Mucosa of rectum (tissue), 2 donors: Measurements from ENCODE around the gene EDDM3A.
"Not testable (repeated sequence)": the region's sequence is repeated elsewhere in the genome, so short reads cannot be mapped to it uniquely, and the experiment has no call there.

ENCODE experiments used
- H3K27ac ChIP-seq, 2 donors: one replicate each; pipeline ENCODE4 v1.7.0; 2013; ENCODE audit warnings: inconsistent platforms in 2 of 2, low read depth in 2 of 2, low read length in 2 of 2
- H3K27me3 ChIP-seq, 2 donors: one replicate each; pipeline ENCODE4 v1.7.0; 2013; ENCODE audit warnings: low read length in 2 of 2; ENCODE audit not compliant: control insufficient read depth in 2 of 2, insufficient read depth in 2 of 2
- H3K36me3 ChIP-seq, 2 donors: one replicate each; pipeline ENCODE4 v1.7.0; 2013; ENCODE audit warnings: low read length in 2 of 2; ENCODE audit not compliant: control insufficient read depth in 2 of 2, insufficient read depth in 2 of 2
- H3K4me1 ChIP-seq, 2 donors: one replicate each; pipeline ENCODE4 v1.7.0; 2013; ENCODE audit warnings: low read length in 2 of 2, mild to moderate bottlenecking in 1 of 2; ENCODE audit not compliant: control insufficient read depth in 2 of 2, insufficient read depth in 2 of 2
- H3K4me3 ChIP-seq, 2 donors: one replicate each; pipeline ENCODE4 v1.7.0; 2013; ENCODE audit warnings: low read length in 2 of 2
- H3K9ac ChIP-seq, 2 donors: one replicate each; pipeline ENCODE4 v1.7.0; 2013; ENCODE audit warnings: low read length in 2 of 2, low read depth in 1 of 2, mild to moderate bottlenecking in 1 of 2
- H3K9me3 ChIP-seq, 2 donors: one replicate each; pipeline ENCODE4 v1.7.0; 2013; ENCODE audit warnings: low read length in 2 of 2; ENCODE audit not compliant: control insufficient read depth in 2 of 2
- donor health status: healthy.
- donor health status: Normal muscosa, but diverticular disease.

The EDDM3A gene

DNA sequence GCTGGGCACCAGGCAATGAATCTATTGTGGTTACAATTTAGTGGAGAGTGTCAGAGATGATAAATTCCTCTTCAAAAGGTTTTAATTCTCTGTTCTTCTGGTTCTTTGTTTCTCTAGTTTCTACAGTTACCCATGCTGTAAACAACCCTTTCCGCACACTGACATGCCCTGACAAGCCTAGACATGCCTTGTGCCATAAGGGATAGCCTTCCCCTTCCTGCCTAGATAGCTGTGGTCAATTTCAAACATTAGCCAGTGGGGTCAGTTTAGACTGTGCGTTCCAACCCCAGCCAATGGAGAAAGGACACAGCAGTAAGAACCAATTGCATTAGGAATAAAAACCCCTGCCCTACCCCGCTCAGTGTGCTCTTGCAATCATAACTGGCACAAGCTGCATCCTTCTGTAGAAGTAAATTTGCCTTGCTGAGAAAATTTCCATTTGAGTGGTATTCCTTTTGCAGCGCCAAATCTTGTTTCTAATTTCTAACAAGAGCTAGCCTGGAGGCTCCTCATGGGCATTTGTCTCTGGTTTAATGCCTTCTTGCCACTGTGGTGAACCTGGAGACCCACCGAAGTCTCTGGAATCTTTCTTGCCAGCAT is 6.4 kb downstream of the EDDM3A start:
- H3K9me3 ChIP-seq, result peaks cover 0 to 3% of the 10 kb centered on the region in 2 donors
- H3K36me3 ChIP-seq, result no peaks in the 10 kb centered on the region
- H3K27ac ChIP-seq, result no peak overlapping the region
- H3K27me3 ChIP-seq, result no peaks in the 10 kb centered on the region
- H3K4me3 ChIP-seq, result no peak overlapping the region
- no peak overlapping the region for H3K9ac ChIP-seq
- H3K4me1 ChIP-seq, result peaks cover 0 to 6% of the 10 kb centered on the region in 2 donors

GRCh38 chr14:20754308-20754707 is 8.6 kb downstream of the EDDM3A start:
- no peak overlapping the region for H3K27ac ChIP-seq

GRCh38 chr14:20755037-20755436 is 9.3 kb downstream of the EDDM3A start:
- no peaks in the 10 kb centered on the region for H3K4me1 ChIP-seq
- H3K9me3 ChIP-seq, result peaks cover 0 to 3% of the 10 kb centered on the region in 2 donors
- H3K4me3 ChIP-seq, result no peak overlapping the region
- H3K27me3 ChIP-seq, result no peaks in the 10 kb centered on the region
- H3K9ac ChIP-seq, result no peak overlapping the region
- no peaks in the 10 kb centered on the region for H3K36me3 ChIP-seq
- H3K27ac ChIP-seq, result no peak overlapping the region

More at GRCh38 chr14:20754308-20754707, 8.6 kb downstream of the EDDM3A start:
- Histone ChIP-seq H3K9me3 (peaks cover 0 to 3% of the 10 kb centered on the region in 2 donors), H3K9ac (no peak overlapping the region), H3K4me3 (no peak overlapping the region), H3K36me3 (no peaks in the 10 kb centered on the region), H3K4me1 (no peaks in the 10 kb centered on the region), H3K27me3 (no peaks in the 10 kb centered on the region)

DNA sequence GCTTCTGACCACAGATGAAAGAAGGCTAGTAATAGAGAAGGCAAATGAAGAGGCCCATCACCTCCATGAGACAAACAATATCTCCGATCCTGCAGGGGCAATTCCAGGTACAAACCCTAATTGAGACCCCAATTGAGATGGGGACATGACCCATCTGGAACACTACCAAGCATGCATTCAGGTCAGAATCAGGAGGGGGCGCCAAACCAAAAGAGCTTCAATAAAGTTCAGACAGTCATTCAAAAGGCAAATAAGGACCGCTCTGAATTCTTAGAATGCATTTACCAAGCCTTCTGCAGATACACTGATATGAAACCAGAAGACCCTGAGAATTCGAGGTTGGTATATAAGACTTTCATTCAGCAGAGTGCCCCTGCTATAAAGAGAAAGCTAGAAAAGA is 12.3 kb downstream of the EDDM3A start:
- H3K27ac ChIP-seq, result no peak overlapping the region
- no peaks in the 10 kb centered on the region for H3K27me3 ChIP-seq
- H3K4me3 ChIP-seq, result no peak overlapping the region
- H3K4me1 ChIP-seq, result no peaks in the 10 kb centered on the region
- H3K36me3 ChIP-seq, result no peaks in the 10 kb centered on the region
- no peak overlapping the region for H3K9ac ChIP-seq
- H3K9me3 ChIP-seq, result no peaks in the 10 kb centered on the region

DNA sequence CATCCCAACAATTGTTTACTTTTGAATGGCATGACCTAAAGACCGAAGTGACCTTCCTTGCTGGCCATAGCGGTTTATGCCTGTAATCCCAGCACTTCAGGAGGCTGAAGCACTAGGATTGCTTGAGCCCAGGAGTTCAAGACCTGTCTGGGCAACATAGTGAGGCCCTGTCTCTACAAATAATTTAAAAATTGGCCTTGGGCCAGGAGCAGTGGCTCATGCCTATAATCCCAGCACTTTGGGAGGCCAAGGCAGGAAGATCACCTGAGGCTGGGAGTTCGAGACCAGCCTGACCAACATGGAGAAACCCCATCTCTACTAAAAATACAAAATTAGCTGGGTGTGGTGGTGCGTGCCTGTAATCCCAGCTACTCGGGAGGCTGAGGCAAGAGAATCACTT is 13.8 kb downstream of the EDDM3A start:
- H3K36me3 ChIP-seq, H3K27me3 ChIP-seq, H3K27ac ChIP-seq, H3K9ac ChIP-seq, H3K4me3 ChIP-seq, H3K4me1 ChIP-seq, H3K9me3 ChIP-seq: not testable (repeated sequence)

DNA sequence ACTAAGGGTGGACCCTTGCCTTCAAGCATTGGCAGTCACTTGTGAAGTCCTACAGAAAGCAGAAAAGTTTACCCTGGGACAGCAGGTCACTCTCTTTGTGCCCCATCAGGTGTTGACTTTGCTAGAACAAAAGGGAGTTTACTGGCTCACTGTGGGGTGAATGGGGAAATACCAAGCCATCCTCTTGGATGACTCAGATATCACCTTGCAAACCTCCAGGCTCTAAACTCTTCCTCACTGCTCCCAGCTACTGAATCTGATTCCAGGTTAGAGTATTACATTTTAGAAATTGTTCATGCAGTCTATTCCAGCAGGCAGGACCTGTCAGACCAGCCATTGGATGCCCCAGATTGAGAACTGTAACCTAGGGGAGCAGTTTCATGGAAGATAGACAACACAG is 15.3 kb downstream of the EDDM3A start:
- H3K4me3 ChIP-seq, result no peak overlapping the region
- H3K4me1 ChIP-seq, result no peaks in the 10 kb centered on the region
- no peaks in the 10 kb centered on the region for H3K36me3 ChIP-seq
- no peaks in the 10 kb centered on the region for H3K9me3 ChIP-seq
- no peak overlapping the region for H3K27ac ChIP-seq
- H3K27me3 ChIP-seq, result no peaks in the 10 kb centered on the region
- no peak overlapping the region for H3K9ac ChIP-seq

DNA sequence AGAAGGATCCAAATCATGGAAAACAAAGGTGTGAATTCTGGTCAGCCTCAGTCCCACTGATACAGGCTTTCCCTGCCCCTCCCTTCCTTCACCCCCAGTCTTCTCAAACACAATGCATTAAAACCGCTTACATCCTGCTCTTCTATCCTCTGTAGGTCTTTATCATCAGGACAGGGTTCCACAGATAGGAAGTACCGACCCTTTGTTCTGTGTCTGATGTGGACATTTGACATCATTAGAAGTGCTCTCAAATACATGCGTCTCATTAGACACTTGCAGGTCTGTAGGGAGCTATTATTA is 22.9 kb downstream of the EDDM3A start:
- Histone ChIP-seq H3K36me3 (no peaks in the 10 kb centered on the region), H3K9ac (no peak overlapping the region), H3K4me3 (no peak overlapping the region), H3K9me3 (no peaks in the 10 kb centered on the region), H3K4me1 (no peaks in the 10 kb centered on the region), H3K27me3 (no peaks in the 10 kb centered on the region), H3K27ac (no peak overlapping the region)

DNA sequence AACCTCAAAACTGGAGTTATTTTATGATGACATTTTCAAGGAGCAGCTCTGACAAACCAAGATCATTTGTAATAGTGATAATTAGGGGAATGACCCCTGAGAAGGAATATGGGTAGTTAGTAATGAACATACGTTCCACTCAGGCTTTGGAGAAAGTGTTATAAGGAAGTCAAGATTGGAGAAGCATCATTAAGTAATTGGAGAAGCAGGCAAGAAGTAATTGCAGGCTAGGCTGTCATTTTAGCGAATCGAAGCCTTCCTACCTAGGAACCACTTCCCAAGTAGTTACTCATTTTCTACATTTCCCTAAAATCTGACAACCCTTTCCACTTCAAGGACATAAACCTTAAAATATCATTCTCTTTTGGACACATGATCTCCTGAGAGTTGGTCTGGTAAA is 23.7 kb downstream of the EDDM3A start:
- H3K4me3 ChIP-seq, result no peak overlapping the region
- H3K9me3 ChIP-seq, result no peaks in the 10 kb centered on the region
- H3K27me3 ChIP-seq, result no peaks in the 10 kb centered on the region
- no peak overlapping the region for H3K27ac ChIP-seq
- no peaks in the 10 kb centered on the region for H3K36me3 ChIP-seq
- no peaks in the 10 kb centered on the region for H3K4me1 ChIP-seq
- no peak overlapping the region for H3K9ac ChIP-seq

DNA sequence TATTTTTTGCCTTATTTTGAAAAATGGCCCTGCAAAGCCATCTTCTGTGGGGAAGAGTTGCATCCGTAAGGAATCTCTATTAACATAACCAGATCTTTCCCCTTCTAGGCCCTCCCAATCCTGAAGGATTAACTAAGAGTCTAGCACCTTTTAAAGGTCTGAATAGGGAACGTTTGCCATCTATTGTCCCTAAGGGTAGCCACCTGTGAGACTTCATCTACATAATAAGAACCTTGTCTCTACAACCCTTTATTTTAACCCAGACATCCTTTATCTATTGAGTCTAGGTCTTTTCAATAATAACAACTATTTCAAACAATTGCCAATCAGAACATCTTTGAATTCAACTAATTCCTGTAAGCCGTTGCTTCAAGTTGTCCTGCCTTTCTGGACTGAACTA is 27.0 kb downstream of the EDDM3A start:
- H3K4me1 ChIP-seq, result no peaks in the 10 kb centered on the region
- no peaks in the 10 kb centered on the region for H3K36me3 ChIP-seq
- H3K27me3 ChIP-seq, result no peaks in the 10 kb centered on the region
- H3K4me3 ChIP-seq, result no peak overlapping the region
- H3K9ac ChIP-seq, result no peak overlapping the region
- H3K27ac ChIP-seq, result no peak overlapping the region
- no peaks in the 10 kb centered on the region for H3K9me3 ChIP-seq

DNA sequence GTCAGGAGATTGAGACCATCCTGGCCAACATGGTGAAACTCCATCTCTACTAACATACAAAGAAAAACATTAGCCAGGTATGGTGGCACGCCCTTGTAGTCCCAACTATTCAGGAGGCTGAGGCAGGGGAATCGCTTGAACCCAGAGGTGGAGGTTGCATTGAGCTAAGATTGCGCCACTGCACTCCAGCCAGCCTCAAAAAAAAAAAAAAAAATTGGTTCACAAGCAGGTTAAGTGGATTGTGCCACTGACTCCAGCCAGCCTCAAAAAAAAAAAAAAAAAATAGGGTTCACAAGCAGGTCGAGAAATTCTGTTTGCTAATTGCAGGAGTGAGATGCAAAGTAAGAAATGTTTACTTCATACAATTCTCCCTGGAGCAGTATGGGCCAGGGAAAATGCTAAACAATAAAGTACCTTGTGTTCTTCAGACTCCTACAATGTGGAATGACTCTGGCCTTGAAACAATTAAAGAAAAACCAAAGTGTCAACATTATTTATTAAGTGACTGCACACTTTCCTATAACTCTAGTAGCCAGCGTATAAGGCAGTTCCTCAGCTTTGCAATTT is 28.7 kb downstream of the EDDM3A start:
- no peak overlapping the region for H3K9ac ChIP-seq
- no peak overlapping the region for H3K4me3 ChIP-seq
- H3K36me3 ChIP-seq, result no peaks in the 10 kb centered on the region
- no peaks in the 10 kb centered on the region for H3K27me3 ChIP-seq
- no peaks in the 10 kb centered on the region for H3K4me1 ChIP-seq
- H3K9me3 ChIP-seq, result no peaks in the 10 kb centered on the region
- H3K27ac ChIP-seq, result no peak overlapping the region

GRCh38 chr14:20775043-20775442 is 29.4 kb downstream of the EDDM3A start:
- H3K4me1 ChIP-seq, result no peaks in the 10 kb centered on the region
- no peaks in the 10 kb centered on the region for H3K36me3 ChIP-seq
- H3K9ac ChIP-seq, result no peak overlapping the region
- no peaks in the 10 kb centered on the region for H3K9me3 ChIP-seq
- no peak overlapping the region for H3K4me3 ChIP-seq
- H3K27me3 ChIP-seq, result no peaks in the 10 kb centered on the region
- H3K27ac ChIP-seq, result no peak overlapping the region
